Measurements from ENCODE around the gene FOXQ1. TPM values are rescaled to one million over a fixed set of nuclear protein-coding genes. Genes with fewer than 3 reads are reported as not detected.

FOXQ1 gene
- total and polyA plus RNA-seq, 2 of the 13 experiments (the other 11 are each of a cell fraction or from before 2014, with no cell fraction given): 35.2 to 39.8 TPM

GRCh38 chr6:1310628-1311399 is 1.1 kb upstream of the FOXQ1 start (continued):
- TF ChIP-seq TCF7 (IDR thresholded peaks at IDR 0.05; ENCODE audit: low read depth) (peak; percentile 21; the same call in 1 of the 2 replicates), SP2 (CRISPR knock-in tag; IDR thresholded peaks at IDR 0.05) (peak; percentile 52; the same call in 1 of the 2 replicates), THAP9 (CRISPR knock-in tag; IDR thresholded peaks at IDR 0.05; ENCODE audit: borderline replicate concordance) (peak; percentile 74), ZNF563 (CRISPR knock-in tag; IDR thresholded peaks at IDR 0.05) (no peak), REL (CRISPR knock-in tag; conservative IDR thresholded peaks at IDR 0.05) (no peak), DPF2 (CRISPR knock-in tag; IDR thresholded peaks at IDR 0.05; ENCODE audit: borderline replicate concordance, low read depth) (no peak; the same call in none of the 2 replicates), ZBED4 (CRISPR knock-in tag; IDR thresholded peaks at IDR 0.05; ENCODE audit: borderline replicate concordance) (no peak), GZF1 (CRISPR knock-in tag; IDR thresholded peaks at IDR 0.05) (0 out of 2 replicates have a peak, but pooled peaks have one; percentile 4), POLR2AphosphoS5 (IDR thresholded peaks at IDR 0.05; ENCODE audit: low read depth, low read length) (peak; percentile 69), RCOR2 (CRISPR knock-in tag; IDR thresholded peaks at IDR 0.05) (0 out of 2 replicates have a peak, but pooled peaks have one; percentile 22), ZNF724P (CRISPR knock-in tag; IDR thresholded peaks at IDR 0.05; ENCODE audit: borderline replicate concordance) (peak; percentile 61; the same call in 1 of the 2 replicates), ZNF18 (CRISPR knock-in tag; IDR thresholded peaks at IDR 0.05; ENCODE audit: insufficient replicate concordance) (no peak), FOXA1 (IDR thresholded peaks at IDR 0.05) (no peak), FOXA1 (CRISPR knock-in tag; IDR thresholded peaks at IDR 0.05) (peak; percentile 85), NR2F6 (IDR thresholded peaks at IDR 0.05) (peak; percentile 34), NR2F6 (CRISPR knock-in tag; IDR thresholded peaks at IDR 0.05) (peak; percentile 52; the same call in 1 of the 2 replicates), ZBTB7B (CRISPR knock-in tag; IDR thresholded peaks at IDR 0.05) (peak; percentile 12), KDM4B (CRISPR knock-in tag; IDR thresholded peaks at IDR 0.05) (no peak), YEATS2 (CRISPR knock-in tag; IDR thresholded peaks at IDR 0.05; ENCODE audit: borderline replicate concordance) (no peak), ZNF350 (CRISPR knock-in tag; IDR thresholded peaks at IDR 0.05; ENCODE audit: borderline replicate concordance, low read depth) (no peak; the same call in 1 of the 2 replicates), THRA (CRISPR knock-in tag; IDR thresholded peaks at IDR 0.05; ENCODE audit: borderline replicate concordance) (no peak; the same call in 1 of the 2 replicates)
